Stimulated activated CD8-positive, alpha-beta memory T cell treated with anti-CD3 and anti-CD28 coated beads, Interleukin-4, amount 100 ng/mL, for 4 hours (primary cell): Measurements from ENCODE around the gene MATN1.
A peak's percentile ranks its signal among the peaks of the same experiment; 100 is the strongest.
"Not testable (repeated sequence)": the region's sequence is repeated elsewhere in the genome, so short reads cannot be mapped to it uniquely, and the experiment has no call there.

Experiments used
- DNase-seq, 2 donors: peaks; one replicate each; pipeline ENCODE4 v3.0.0-alpha.2; 2020; ENCODE audit warnings: low read depth in 2 of 2, low spot score in 1 of 2

MATN1 gene, protein sequence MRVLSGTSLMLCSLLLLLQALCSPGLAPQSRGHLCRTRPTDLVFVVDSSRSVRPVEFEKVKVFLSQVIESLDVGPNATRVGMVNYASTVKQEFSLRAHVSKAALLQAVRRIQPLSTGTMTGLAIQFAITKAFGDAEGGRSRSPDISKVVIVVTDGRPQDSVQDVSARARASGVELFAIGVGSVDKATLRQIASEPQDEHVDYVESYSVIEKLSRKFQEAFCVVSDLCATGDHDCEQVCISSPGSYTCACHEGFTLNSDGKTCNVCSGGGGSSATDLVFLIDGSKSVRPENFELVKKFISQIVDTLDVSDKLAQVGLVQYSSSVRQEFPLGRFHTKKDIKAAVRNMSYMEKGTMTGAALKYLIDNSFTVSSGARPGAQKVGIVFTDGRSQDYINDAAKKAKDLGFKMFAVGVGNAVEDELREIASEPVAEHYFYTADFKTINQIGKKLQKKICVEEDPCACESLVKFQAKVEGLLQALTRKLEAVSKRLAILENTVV

GRCh38 chr1:30723331-30723755 is at the start of gene MATN1:
TSS of gene MATN1 (minus strand) at chr1:30723585. CDS start at chr1:30723551, 34 bp downstream.
- no peak for DNase-seq

GRCh38 chr1:30771005-30771404 is 47.6 kb upstream of the MATN1 start:
- DNase-seq, result no peak

- DNase-seq, result no peak
Measured at GRCh38 chr1:30770150-30770549, 46.8 kb upstream of the MATN1 start.

DNA sequence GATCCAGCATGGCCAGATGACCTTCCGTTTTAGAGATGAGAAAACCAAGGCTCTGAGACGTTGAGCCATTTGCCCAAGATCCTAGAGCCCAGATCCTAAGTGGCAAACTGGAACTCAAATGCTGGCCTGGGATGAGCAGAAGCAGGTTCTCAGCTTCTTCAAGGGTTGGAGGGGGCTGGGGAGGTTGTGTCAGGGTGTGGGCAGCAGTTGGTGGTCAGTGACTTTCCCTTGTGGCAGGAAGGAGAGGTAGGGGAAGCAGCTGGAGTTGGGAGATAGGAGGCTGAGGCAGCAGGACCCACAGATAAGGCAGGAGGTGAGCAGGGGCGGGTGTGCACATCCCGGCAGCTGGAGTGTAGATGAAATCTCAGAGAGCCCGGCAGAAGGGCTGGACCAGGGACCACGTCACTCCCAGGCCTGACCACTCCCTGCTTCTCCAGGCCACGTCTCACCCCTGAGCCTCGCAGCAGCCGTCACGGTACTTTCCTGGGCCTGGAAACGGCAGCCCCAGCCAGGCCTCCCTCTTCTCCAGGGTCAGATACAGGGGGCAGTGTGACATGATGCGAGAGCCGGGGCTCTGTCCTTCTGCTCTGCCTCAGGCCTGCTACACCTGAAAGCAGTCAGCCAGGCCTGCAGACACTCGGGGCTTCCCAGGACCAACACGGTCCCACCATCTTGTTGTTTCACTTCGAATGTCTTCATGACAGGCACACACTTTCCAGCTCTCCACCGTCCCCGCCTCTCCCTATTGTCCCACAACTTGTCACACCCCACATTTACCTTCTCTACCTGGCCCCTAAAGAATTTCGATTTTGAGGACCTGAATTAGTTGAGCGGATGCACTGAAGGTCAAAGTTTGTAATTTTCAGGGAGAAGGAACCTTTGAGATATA is 45.7 kb upstream of the MATN1 start:
- DNase-seq, result no peak

DNA sequence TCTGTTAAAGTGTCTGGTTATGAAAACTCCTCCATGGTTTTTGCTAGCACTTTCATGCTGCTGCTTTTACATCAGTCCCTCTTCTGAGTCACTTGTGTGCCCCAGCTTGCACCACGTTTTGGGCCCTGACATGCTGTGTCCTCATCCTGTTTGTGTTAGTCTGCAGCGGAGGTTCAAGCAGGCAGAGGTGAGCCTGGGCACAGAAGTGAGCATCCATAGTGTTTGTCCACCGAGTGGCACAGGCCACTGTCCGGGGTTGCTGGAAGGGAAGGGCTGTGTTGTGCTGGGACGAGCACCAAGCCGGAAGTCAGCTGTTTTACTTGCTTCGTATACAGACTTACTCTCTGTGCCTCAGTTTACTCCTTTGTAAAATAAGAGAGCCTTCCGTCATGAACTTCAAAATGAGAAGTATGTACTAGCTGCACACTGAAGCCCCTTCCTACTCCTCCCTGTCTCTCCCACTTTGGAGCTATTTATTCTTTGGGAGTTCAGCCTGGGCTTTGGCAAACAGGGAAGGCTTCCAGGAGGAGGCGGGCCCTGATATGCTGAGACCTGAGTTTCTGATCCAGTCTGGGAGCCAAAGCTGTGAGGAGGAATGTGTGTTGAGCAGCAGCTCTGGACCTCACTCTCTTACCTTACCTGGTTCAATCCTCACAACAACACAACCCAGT is 44.9 kb upstream of the MATN1 start:
- DNase-seq, result no peak

GRCh38 chr1:30766948-30767347 is 43.6 kb upstream of the MATN1 start:
- not testable (repeated sequence) for DNase-seq

DNA sequence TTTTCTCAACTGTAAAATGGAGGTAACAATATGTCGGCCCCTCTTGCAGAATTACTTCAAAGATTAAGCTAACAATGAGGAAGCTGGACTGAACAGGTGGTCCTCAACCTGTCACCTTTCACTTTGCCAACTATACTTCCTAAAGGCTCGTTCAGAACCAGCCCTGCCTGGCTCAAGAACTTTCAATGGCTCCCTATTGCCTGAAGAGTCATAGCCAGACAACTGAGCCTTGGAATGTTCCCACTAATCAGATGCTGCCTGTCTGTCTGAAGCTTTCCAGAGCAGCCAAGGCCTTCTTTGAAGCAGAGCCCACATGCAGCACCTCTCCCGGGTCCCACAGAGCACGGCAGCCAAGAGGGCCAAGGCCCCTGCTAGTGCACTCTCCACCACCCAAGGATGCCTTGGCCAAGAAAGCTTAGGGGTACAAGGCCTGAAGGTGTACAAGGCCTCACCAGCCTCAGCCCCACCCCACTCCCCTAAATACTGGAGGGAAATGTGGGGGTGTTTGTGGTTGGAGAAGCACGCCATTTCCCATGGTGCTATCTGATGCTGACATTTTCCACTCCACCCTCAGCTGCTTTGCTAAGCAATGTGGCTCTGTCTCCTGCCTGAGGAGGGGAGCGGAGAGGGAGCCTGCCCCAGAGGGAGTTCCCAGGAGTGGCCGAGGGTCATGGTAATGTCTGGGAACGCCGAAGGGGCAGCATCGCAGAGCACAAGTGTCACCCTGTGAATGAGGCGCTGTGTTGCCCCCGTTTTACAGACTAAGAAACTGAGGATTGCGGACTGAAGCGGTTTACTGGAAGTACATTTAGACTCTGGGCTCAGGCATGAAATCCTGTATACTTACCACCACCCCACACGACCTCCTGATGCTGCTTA is 42.4 kb upstream of the MATN1 start:
- no peak for DNase-seq

GRCh38 chr1:30764939-30765555 is 41.7 kb upstream of the MATN1 start:
- DNase-seq, result no peak

DNA sequence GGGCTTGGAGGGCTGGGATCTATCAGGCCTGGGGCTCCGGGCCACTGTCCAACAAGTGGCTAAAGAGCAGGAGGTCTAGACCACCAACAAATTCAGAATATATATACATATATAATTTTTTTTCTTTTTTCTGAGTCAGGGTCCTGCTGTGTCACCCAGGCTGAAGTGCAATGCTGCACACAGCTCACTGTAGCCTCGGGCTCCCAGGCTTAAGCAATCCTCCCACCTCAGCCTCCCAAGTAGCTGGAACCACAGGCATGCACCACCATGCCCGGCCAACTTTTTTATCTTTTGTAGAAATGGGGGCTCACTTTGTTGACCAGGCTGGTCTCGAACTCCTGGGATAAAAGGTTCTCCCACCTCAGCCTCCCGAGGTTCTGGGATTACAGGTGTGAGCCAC is 41.0 kb upstream of the MATN1 start:
- DNase-seq, result no peak

DNA sequence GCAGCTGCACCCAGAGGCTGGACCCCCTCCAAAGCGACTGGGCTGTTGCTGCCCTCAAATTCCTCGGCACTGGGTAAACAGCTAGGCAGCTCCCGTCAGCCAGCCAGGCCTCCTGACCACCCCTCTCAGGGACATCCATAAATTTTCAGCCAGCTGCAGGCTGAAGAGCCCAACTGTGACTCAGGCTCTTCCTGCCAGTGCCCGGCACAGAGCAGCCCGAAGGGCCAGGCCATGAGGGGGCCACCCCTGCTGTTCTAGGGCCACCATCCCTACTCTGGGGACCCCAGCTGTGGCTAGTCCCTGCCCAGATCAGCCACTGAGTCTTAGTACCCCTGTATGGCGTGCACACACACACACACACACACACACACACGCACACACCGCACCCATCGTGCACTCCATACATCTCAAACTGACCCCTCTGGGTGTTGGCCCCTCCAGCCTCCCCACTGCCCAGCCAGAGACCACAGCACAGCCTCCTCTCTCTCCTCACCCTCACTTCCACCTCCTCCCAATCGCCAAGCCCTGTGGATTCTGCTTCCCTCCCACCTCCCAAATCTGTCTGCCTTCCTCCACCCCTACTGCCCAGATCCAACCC is 40.4 kb upstream of the MATN1 start:
- no peak for DNase-seq

GRCh38 chr1:30762930-30763650 is 39.7 kb upstream of the MATN1 start:
- DNase-seq, result no peak

- no peak for DNase-seq
Measured at GRCh38 chr1:30762152-30762929, 39.0 kb upstream of the MATN1 start.

GRCh38 chr1:30761381-30762151 is 38.2 kb upstream of the MATN1 start:
- DNase-seq, result no peak

DNA sequence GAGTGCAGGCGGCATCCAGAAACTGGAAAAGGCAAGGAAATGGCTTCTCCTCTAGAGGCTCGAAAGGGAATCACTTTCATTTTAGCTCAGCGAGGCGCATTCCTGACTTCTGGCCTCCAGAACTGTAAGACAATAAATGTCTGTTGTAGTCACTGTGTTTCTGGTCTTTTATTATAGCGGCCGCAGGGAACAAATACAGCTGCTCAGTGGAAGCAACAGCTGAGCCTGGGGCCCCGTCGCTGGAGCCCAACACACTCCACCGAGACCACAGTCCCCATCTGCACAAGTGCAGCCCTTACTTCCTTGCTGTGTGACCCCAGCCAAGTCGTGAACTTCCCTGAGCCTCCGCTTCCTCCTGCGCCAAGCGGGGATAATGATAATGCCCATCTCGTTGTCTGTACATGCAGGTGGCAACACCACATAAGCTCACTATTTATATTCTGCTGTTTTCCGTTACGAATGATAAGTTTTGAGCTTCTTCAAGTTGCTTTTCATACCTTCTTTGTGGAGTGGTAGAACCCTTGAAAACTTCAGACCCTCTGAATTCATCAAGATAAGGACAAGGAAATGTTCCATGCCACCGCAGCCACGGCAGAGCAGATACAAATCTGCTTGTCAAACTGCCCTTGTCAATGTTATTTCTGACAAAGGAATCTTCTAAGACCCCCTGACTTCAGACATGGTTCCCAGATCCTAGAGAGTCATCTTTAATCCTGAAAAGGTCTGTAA is 37.4 kb upstream of the MATN1 start:
- no peak for DNase-seq

- peak in 1 of 2 donors; percentile 47 for DNase-seq
Measured at GRCh38 chr1:30759718-30760281, 36.4 kb upstream of the MATN1 start.

DNA sequence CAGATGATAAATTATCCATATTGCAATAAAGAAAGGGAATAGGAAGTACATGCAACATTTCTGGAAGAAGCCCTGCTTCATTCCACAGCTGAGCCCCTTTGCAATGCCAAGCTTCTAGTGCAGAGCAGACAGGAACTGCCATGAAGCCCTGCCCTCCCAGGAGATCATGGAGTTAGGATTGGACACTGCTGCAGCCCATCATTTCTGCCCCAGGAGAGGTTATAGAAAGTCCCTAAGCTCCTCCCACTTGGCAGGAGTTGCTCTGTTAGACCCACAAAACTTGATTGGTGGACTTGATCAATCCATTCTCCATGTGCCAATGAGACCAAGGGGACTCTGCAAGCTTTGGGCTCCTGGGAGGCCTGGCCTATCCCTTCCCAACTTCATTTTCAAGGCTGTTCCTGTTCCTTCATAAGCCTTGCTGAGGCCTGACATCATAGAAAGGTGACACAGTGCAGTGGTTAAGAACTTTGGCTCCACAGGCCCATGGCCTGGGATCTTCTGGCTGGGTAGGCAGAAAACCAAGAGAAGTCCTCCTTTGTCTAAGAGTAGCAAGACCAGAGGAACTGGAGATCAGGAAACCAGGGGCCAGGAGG is 35.5 kb upstream of the MATN1 start:
- DNase-seq, result no peak
